PFSK-1 (cell line): ENCODE results near the gene TNFRSF14.

Experiments used
- POLR2AphosphoS5 ChIP-seq: IDR thresholded peaks from 2 replicates; pipeline ENCODE4 v1.6.1; 2012; ENCODE audit warnings: low read depth, mild to moderate bottlenecking, control low read depth, low read length, moderate library complexity
- SIN3A ChIP-seq: IDR thresholded peaks from 2 replicates; pipeline ENCODE4 v1.6.1; 2012; ENCODE audit warnings: mild to moderate bottlenecking, low read length, moderate library complexity, borderline replicate concordance; ENCODE audit not compliant: insufficient read depth
- TAF1 ChIP-seq: IDR thresholded peaks from 2 replicates; pipeline ENCODE4 v1.6.1; 2012; ENCODE audit warnings: low read length, control low read depth, borderline replicate concordance; ENCODE audit not compliant: insufficient read depth

- TF ChIP-seq TAF1: no peak
- no peak for TF ChIP-seq POLR2AphosphoS5
- no peak for TF ChIP-seq SIN3A
Observed at GRCh38 chr1:2526824-2527555, 29.2 kb upstream of the TNFRSF14 start.
